HG03439 (cell line): ENCODE measurements around the gene THOC5.
A peak's percentile ranks its signal among the peaks of the same experiment; 100 is the strongest.

ENCODE experiments used
- ATAC-seq: cut with Tn5 transposase; IDR thresholded peaks from one replicate; pipeline ENCODE4 v1.9.1; 2021; ENCODE audit warnings: mild to moderate bottlenecking, moderate library complexity; ENCODE audit not compliant: unreplicated experiment

The THOC5 gene

GRCh38 chr22:29478326-29479276 lies 75.0 kb downstream of the THOC5 start:
- ATAC-seq = no peak

- no peak for ATAC-seq
Measured at GRCh38 chr22:29477723-29478318, 75.7 kb downstream of the THOC5 start.

- no peak for ATAC-seq
Measured at GRCh38 chr22:29476116-29476515, 77.4 kb downstream of the THOC5 start.

- ATAC-seq = peak; percentile 60
Measured at GRCh38 chr22:29475550-29475949, 78.0 kb downstream of the THOC5 start.

- no peak for ATAC-seq
Measured at GRCh38 chr22:29473001-29473400, 80.6 kb downstream of the THOC5 start.

GRCh38 chr22:29470159-29470855 lies 83.2 kb downstream of the THOC5 start:
- ATAC-seq = no peak

GRCh38 chr22:29469755-29470154 lies 83.8 kb downstream of the THOC5 start:
- ATAC-seq = no peak

GRCh38 chr22:29464581-29464980 lies 89.0 kb downstream of the THOC5 start:
- no peak for ATAC-seq

- ATAC-seq = no peak
Measured at GRCh38 chr22:29463629-29464028, 89.9 kb downstream of the THOC5 start.

- no peak for ATAC-seq
Measured at GRCh38 chr22:29461263-29461662, 92.3 kb downstream of the THOC5 start.

- no peak for ATAC-seq
Measured at GRCh38 chr22:29459773-29460172, 93.8 kb downstream of the THOC5 start.

- no peak for ATAC-seq
Measured at GRCh38 chr22:29458551-29458950, 95.0 kb downstream of the THOC5 start.

- no peak for ATAC-seq
Measured at GRCh38 chr22:29457730-29458129, 95.8 kb downstream of the THOC5 start.

- ATAC-seq = no peak
Measured at GRCh38 chr22:29456211-29456671, 97.3 kb downstream of the THOC5 start.
